Panc1 (cell line): Measurements from ENCODE around the gene SCARF2.

ENCODE experiments used
- CTCF ChIP-seq: fragments of 450-650 bp; IDR thresholded peaks from 2 replicates; pipeline ENCODE4 v1.5.1; 2017; ENCODE audit warnings: mild to moderate bottlenecking
- POLR2AphosphoS5 ChIP-seq: IDR thresholded peaks from 2 replicates; pipeline ENCODE4 v1.6.1; 2012; ENCODE audit warnings: mild to moderate bottlenecking, low read depth, low read length, moderate library complexity
- REST ChIP-seq, 2 experiments: IDR thresholded peaks; 2 replicates each; pipeline ENCODE4 v1.6.1; 2011 to 2012; ENCODE audit warnings: low read depth in 2 of 2, control low read depth in 1 of 2, low read length in 1 of 2, mild to moderate bottlenecking in 1 of 2, moderate library complexity in 1 of 2; ENCODE audit not compliant: insufficient read depth in 1 of 2
- SIN3A ChIP-seq: IDR thresholded peaks from 2 replicates; pipeline ENCODE4 v1.6.1; 2012; ENCODE audit warnings: low read depth, mild to moderate bottlenecking, low read length, moderate library complexity, borderline replicate concordance; ENCODE audit not compliant: insufficient read depth
- TCF7L2 ChIP-seq: IDR thresholded peaks from 2 replicates; pipeline ENCODE4 v1.6.1; 2011; ENCODE audit warnings: mild to moderate bottlenecking, low read depth, low read length, inconsistent platforms

- TF ChIP-seq POLR2AphosphoS5 (no peak), CTCF (no peak), TCF7L2 (no peak), REST (IDR thresholded peaks at IDR 0.05; ENCODE audit: insufficient read depth in 1 of 2, low read depth in 2 of 2, low read length in 1 of 2) (no peak), SIN3A (no peak)
Observed at GRCh38 chr22:20395907-20396287, 41.7 kb downstream of the SCARF2 start.
